SK-N-MC (cell line): Measurements from ENCODE around the gene DDX20.

Experiments
- EZH2 ChIP-seq: fragments of 200-600 bp; sonication (generic); IDR thresholded peaks from one replicate; pipeline ENCODE4 v1.6.1; 2017; ENCODE audit warnings: antibody characterized with exemption
- POLR2AphosphoS5 ChIP-seq: IDR thresholded peaks from 2 replicates; pipeline ENCODE4 v1.6.1; 2012; ENCODE audit warnings: mild to moderate bottlenecking, low read depth, low read length, borderline replicate concordance

GRCh38 chr1:111732718-111733117 lies 23.0 kb upstream of the DDX20 start:
- TF ChIP-seq EZH2: no peak
- no peak for TF ChIP-seq POLR2AphosphoS5
